Karpas-422 (cell line): ENCODE results near the gene PDE6C. TPM values are rescaled to one million over a fixed set of nuclear protein-coding genes. Genes with fewer than 3 reads are reported as not detected.

Experiments used
- total RNA-seq: library from RNA; depleted of rRNA; stranded (reverse); fragments of >200 nt; shearing (Covaris generic); gene quantifications from 2 replicates; pipeline ENCODE4 v1.2.3, GENCODE V29; 2014; ENCODE audit warnings: low replicate concordance; rRNA removed

Gene PDE6C
- total RNA-seq, 1 experiment from 2014 or later, result not detected

Other genes starting within 250 kb of the PDE6C start
- gene MYOF, start 130.2 kb upstream of the PDE6C start, total RNA-seq, result 8.1 and 9.2 TPM in 2 replicates
- gene CEP55, start 115.9 kb upstream of the PDE6C start, total RNA-seq, result 14.6 and 16.5 TPM in 2 replicates
- not detected in 2 replicates for gene FFAR4, start 45.9 kb upstream of the PDE6C start, total RNA-seq
- not detected in 2 replicates for gene RBP4, start 11.3 kb upstream of the PDE6C start, total RNA-seq
- 11.6 and 27.6 TPM in 2 replicates for gene FRA10AC1, start 90.1 kb downstream of the PDE6C start, total RNA-seq
- not detected in 2 replicates for gene LGI1, start 145.4 kb downstream of the PDE6C start, total RNA-seq